GM04503 (cell line): Measurements from ENCODE around the gene MARS1.
A peak's percentile ranks its signal among the peaks of the same experiment; 100 is the strongest.

Experiments
- DNase-seq: peaks from one replicate; pipeline ENCODE4 v3.0.0-alpha.2; 2012; ENCODE audit warnings: low read depth

MARS1 gene

DNA sequence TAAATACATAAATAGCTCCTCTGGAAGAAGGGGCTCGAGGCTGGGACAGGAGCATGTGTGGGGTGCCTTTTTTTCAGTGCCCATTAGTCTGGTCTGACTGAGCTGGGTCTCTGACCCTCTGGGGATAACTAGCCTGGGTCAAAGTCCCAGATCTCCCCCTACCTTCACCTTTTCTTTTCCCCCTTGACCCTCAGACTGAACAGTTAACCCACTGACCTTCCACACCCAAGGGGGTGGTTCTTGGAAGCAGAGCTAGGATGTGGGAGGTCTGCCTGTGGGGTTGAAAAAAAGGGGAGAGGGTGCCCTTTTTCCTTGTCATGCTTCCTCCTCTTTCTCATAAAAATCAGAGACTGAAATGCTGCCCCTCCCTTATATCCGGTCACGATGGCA, 29.2 kb upstream of the MARS1 start:
- DNase-seq, result no peak

GRCh38 chr12:57459055-57459749, 28.7 kb upstream of the MARS1 start:
- DNase-seq, result peak; percentile 75

- DNase-seq, result no peak
These were observed 28.0 kb upstream of the MARS1 start, which contains the start of gene GLI1 for GRCh38 chr12:57459750-57460467. Gene GLI1, plus strand, starts transcription at chr12:57459785. Its CDS starts 3,907 bp downstream, at chr12:57463692.

DNA sequence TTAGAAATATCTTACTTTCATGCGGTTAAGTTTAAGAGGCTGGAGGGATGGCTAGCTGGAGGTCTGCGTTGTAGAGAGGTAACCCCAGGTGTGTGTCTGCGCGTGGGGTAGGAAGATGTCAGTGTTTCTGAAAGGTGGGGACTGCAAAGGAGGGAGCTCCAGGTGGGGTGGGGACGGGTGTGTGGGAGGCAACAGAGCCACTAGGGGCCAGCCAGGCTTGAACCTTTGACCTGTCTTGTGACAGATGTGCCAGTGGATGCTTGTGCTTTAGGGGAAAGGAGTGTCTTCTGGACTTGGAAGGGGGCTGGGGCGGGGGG, 27.4 kb upstream of the MARS1 start:
- no peak for DNase-seq

GRCh38 chr12:57460841-57461275, 27.0 kb upstream of the MARS1 start:
- no peak for DNase-seq

DNA sequence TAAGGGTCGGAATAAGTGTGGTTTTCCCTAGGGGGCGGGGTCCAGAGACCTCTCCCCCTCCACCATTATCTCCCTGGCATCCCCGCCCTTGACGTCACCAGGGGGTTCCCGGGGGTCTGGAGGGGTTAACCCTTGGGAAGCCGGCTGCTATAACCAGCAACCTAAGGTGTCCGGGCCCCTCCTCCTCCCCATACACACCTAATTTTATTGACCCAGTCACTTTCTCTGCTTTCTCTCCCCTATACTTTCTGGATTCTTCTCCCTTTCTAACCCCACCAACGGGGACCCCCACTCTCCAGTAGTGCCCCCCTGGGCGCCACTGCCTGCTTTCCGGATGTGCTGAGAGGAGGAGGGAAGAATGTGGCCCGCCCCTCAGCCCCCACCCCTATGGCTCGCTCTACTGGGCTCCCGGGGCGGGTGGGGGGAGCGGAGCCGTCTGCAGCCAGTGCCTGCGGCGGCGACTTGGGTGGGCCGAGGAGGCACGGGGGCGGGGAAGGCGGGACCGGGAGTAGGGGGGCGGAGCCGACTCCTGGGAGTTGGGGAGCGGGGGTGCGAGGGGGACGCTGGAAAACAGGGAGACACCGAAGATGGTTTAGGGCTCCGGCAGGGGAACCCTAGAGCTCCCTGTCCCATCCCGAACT, 26.5 kb upstream of the MARS1 start:
- DNase-seq, result no peak

DNA sequence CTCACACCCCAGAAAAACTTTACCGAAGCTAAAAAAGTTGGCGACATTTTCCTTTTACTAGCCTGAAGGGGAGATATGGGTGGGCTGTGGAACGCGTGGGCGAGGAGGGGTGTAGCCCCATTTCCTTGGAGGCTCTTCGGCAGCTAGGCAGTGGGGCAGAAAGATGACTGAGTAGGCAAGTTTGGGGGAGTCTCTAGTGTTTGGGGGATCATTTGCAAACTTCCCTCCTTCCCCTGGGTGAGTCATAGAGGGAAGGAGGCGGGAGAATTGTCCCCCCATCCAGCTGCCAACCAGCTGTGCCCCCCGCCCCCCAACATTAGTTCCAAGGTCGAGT, 26.0 kb upstream of the MARS1 start:
- no peak for DNase-seq

- DNase-seq, result peak; percentile 60
These were observed 25.5 kb upstream of the MARS1 start for GRCh38 chr12:57462251-57462911.

- DNase-seq, result no peak
These were observed 25.0 kb upstream of the MARS1 start for GRCh38 chr12:57462912-57463253.

DNA sequence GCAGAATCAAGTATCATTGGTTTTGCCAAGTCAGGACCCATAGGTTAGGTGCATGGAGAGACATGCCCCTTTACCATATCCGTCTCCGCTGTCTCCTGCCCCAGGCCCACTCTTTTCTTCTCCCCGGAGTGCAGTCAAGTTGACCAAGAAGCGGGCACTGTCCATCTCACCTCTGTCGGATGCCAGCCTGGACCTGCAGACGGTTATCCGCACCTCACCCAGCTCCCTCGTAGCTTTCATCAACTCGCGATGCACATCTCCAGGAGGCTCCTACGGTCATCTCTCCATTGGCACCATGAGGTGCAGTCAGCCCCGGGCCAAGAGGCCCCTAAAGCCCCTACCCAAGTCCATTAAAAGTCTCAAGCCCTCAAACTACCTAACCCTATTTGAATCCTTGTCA, 23.3 kb upstream of the MARS1 start:
- DNase-seq, result no peak

DNA sequence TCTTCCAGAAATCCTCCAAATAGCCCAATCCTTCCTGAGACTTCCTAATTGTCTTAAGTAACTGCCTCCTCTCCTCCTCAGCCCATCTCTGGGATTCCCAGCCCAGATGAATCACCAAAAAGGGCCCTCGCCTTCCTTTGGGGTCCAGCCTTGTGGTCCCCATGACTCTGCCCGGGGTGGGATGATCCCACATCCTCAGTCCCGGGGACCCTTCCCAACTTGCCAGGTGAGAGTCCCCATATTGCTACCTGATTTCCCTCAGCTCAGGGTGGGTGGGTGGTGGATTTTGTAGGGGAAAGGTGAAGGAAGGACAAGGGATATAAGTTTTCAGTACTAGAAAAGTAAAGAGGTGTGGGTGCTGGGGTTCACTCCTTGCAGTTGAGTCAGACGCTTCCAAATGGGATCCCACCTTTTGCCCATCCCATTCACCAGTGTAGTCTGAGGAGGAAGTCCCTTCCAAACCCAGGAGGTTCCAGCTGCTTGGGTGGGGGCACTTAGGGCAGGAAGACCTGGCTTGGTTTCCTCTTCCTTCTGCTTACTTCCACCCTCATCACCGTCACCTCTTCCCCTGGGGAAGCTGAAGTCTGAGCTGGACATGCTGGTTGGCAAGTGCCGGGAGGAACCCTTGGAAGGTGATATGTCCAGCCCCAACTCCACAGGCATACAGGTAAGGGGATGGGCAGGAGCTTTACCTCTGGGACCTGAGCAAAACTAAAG, 22.7 kb upstream of the MARS1 start:
- DNase-seq, result no peak

GRCh38 chr12:57465747-57466505, 21.9 kb upstream of the MARS1 start:
- no peak for DNase-seq

DNA sequence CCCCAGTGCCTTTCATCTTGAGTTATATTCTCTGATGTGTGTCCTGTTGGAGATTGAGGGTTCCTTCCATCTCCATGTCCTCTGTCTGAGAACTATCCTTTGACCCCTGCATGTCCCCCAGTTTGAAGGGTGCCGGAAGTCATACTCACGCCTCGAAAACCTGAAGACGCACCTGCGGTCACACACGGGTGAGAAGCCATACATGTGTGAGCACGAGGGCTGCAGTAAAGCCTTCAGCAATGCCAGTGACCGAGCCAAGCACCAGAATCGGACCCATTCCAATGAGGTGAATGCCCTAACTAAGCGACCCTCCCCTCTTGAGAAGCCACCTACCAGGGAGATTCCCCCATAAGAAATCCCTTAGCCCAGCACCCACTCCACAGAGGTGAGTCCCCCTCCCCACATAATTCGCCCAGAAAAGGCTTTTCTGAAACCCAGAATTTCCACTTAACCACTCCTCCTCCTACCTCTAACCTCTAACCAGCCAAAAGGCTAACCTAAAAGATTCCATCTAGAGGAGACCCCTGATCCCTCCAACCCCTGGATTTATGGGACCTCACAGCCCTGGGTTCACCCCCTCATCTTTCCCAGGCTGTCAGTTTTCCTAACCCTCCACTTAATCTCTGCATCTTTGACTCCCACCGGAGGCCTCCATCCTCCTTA, 20.5 kb upstream of the MARS1 start:
- no peak for DNase-seq

- DNase-seq, result no peak
These were observed 20.0 kb upstream of the MARS1 start for GRCh38 chr12:57467915-57468314.

GRCh38 chr12:57469296-57470164, 18.3 kb upstream of the MARS1 start:
- no peak for DNase-seq

DNA sequence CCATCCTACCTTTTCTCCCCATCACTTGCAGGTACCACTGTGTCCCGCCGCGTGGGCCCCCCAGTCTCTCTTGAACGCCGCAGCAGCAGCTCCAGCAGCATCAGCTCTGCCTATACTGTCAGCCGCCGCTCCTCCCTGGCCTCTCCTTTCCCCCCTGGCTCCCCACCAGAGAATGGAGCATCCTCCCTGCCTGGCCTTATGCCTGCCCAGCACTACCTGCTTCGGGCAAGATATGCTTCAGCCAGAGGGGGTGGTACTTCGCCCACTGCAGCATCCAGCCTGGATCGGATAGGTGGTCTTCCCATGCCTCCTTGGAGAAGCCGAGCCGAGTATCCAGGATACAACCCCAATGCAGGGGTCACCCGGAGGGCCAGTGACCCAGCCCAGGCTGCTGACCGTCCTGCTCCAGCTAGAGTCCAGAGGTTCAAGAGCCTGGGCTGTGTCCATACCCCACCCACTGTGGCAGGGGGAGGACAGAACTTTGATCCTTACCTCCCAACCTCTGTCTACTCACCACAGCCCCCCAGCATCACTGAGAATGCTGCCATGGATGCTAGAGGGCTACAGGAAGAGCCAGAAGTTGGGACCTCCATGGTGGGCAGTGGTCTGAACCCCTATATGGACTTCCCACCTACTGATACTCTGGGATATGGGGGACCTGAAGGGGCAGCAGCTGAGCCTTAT, 17.4 kb upstream of the MARS1 start:
- no peak for DNase-seq

GRCh38 chr12:57470970-57471656, 16.8 kb upstream of the MARS1 start:
- DNase-seq, result no peak

- no peak for DNase-seq
These were observed 16.2 kb upstream of the MARS1 start for GRCh38 chr12:57471661-57472060.

GRCh38 chr12:57472391-57472790, 15.5 kb upstream of the MARS1 start:
- DNase-seq, result no peak
